Muscle layer of duodenum (tissue), 2 donors: ENCODE results near the gene MAB21L4.

Source experiments
- H3K27ac ChIP-seq: one replicate; pipeline ENCODE4 v1.7.0; 2013; ENCODE audit warnings: mild to moderate bottlenecking, low read length
- H3K27me3 ChIP-seq: one replicate; pipeline ENCODE4 v1.7.0; 2013; ENCODE audit warnings: low read depth, mild to moderate bottlenecking, control low read depth, low read length
- H3K36me3 ChIP-seq, 2 donors: one replicate each; pipeline ENCODE4 v1.7.0; 2013; ENCODE audit warnings: low read length in 2 of 2, control low read depth in 1 of 2, mild to moderate bottlenecking in 1 of 2; ENCODE audit not compliant: insufficient read depth in 2 of 2, control insufficient read depth in 1 of 2
- H3K4me1 ChIP-seq, 2 donors: one replicate each; pipeline ENCODE4 v1.7.0; 2013; ENCODE audit warnings: low read length in 2 of 2, mild to moderate bottlenecking in 2 of 2, control low read depth in 1 of 2, moderate library complexity in 1 of 2; ENCODE audit not compliant: insufficient read depth in 2 of 2, control insufficient read depth in 1 of 2
- H3K4me3 ChIP-seq, 2 donors: one replicate each; pipeline ENCODE4 v1.7.0; 2013; ENCODE audit warnings: low read length in 2 of 2, low read depth in 1 of 2, mild to moderate bottlenecking in 1 of 2
- H3K9me3 ChIP-seq, 2 donors: one replicate each; pipeline ENCODE4 v1.7.0; 2013; ENCODE audit warnings: low read length in 2 of 2, control low read depth in 1 of 2, mild to moderate bottlenecking in 1 of 2; ENCODE audit not compliant: control insufficient read depth in 1 of 2
- donor health status: healthy.

Gene MAB21L4

GRCh38 chr2:240930631-240931318 is 34.8 kb upstream of the MAB21L4 start:
- Histone ChIP-seq H3K27me3 (no peaks in the 10 kb centered on the region), H3K4me3 (no peak overlapping the region), H3K27ac (no peak overlapping the region), H3K9me3 (no peaks in the 10 kb centered on the region), H3K4me1 (no peaks in the 10 kb centered on the region), H3K36me3 (no peaks in the 10 kb centered on the region)

GRCh38 chr2:240930096-240930630 is 34.2 kb upstream of the MAB21L4 start:
- H3K36me3 ChIP-seq = no peaks in the 10 kb centered on the region
- H3K9me3 ChIP-seq = no peaks in the 10 kb centered on the region
- H3K4me3 ChIP-seq = no peak overlapping the region
- no peaks in the 10 kb centered on the region for H3K4me1 ChIP-seq
- H3K27me3 ChIP-seq = no peaks in the 10 kb centered on the region
- no peak overlapping the region for H3K27ac ChIP-seq

- no peak overlapping the region for H3K27ac ChIP-seq
- H3K36me3 ChIP-seq = no peaks in the 10 kb centered on the region
- H3K9me3 ChIP-seq = no peaks in the 10 kb centered on the region
- no peak overlapping the region for H3K4me3 ChIP-seq
- no peaks in the 10 kb centered on the region for H3K27me3 ChIP-seq
- no peaks in the 10 kb centered on the region for H3K4me1 ChIP-seq
Measured at GRCh38 chr2:240929364-240930095, 33.6 kb upstream of the MAB21L4 start.

- H3K4me3 ChIP-seq = no peak overlapping the region
- no peaks in the 10 kb centered on the region for H3K27me3 ChIP-seq
- no peak overlapping the region for H3K27ac ChIP-seq
- no peaks in the 10 kb centered on the region for H3K36me3 ChIP-seq
- no peaks in the 10 kb centered on the region for H3K4me1 ChIP-seq
- no peaks in the 10 kb centered on the region for H3K9me3 ChIP-seq
Measured at GRCh38 chr2:240928476-240929363, 32.8 kb upstream of the MAB21L4 start.

DNA sequence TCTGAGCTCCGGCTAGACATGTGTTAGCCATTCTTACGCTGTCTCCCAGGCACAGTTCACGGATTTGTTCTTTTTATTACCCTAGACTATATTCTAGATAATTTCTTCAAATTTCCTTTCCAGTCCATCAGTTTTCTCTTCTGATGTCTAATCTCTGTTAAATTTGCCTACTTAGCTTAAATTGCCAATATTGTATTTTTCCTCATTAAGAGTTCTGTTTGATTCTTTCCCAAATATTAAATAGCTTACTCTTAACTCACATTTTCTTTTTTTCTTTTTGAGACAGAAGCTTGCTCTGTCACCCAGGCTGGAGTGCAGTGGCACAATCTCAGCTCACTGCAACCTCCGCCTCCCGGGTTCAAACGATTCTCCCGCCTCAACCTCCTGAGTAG is 31.4 kb upstream of the MAB21L4 start:
- no peaks in the 10 kb centered on the region for H3K36me3 ChIP-seq
- no peaks in the 10 kb centered on the region for H3K4me1 ChIP-seq
- no peak overlapping the region for H3K27ac ChIP-seq
- H3K9me3 ChIP-seq = no peaks in the 10 kb centered on the region
- no peaks in the 10 kb centered on the region for H3K27me3 ChIP-seq
- peak overlapping the region; percentile 35 to 52 for H3K4me3 ChIP-seq

DNA sequence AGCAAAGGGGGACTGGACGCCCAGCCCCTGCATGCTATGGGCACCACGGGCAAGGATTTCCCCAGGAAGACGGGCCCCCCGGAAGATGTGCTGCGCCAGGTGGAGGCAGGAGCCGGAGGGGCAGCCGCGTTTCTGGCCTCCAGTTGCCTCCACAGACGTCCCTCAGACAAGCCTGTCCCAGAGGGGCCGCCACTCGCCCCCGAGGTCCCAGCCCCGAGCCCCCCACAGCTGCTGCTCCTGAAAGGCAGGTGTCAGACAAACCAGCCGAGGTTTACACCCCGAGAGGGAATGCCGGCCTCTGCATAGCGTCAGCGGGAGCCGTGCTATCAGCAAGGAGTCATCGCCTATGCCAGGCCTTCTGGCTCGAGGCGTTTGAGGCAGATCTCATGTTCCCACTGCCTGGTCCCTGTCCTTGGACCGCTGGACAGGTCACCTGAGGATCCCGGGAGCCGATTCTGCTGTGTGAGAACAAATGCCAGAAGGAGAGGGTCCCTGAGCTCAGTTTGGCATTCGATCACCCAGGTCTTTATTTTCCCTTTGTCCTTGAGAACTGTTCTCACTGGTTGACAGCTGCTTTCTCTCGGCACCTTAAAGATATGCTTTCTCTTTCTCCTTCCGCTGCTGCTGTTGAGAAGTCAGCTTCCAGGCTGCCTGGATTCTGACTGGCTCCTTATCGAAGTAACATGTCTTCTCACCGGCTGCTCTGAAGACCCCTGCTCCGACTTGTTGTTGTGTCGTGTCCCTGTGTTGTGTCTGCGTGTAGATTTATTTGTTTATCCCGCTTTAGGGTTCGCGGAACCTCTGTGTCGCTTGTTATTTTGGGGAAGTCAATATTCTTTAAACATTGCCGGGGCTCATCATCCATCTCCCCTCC is 30.8 kb upstream of the MAB21L4 start:
- H3K27me3 ChIP-seq = no peaks in the 10 kb centered on the region
- H3K4me1 ChIP-seq = no peaks in the 10 kb centered on the region
- no peaks in the 10 kb centered on the region for H3K9me3 ChIP-seq
- no peak overlapping the region for H3K27ac ChIP-seq
- H3K36me3 ChIP-seq = no peaks in the 10 kb centered on the region
- H3K4me3 ChIP-seq = peak overlapping the region; percentile 35 to 52

- no peaks in the 10 kb centered on the region for H3K27me3 ChIP-seq
- H3K36me3 ChIP-seq = no peaks in the 10 kb centered on the region
- no peak overlapping the region for H3K4me3 ChIP-seq
- H3K9me3 ChIP-seq = no peaks in the 10 kb centered on the region
- H3K27ac ChIP-seq = no peak overlapping the region
- H3K4me1 ChIP-seq = no peaks in the 10 kb centered on the region
Measured at GRCh38 chr2:240925568-240926515, 29.9 kb upstream of the MAB21L4 start.

GRCh38 chr2:240925191-240925567 is 29.2 kb upstream of the MAB21L4 start:
- H3K36me3 ChIP-seq = no peaks in the 10 kb centered on the region
- no peak overlapping the region for H3K4me3 ChIP-seq
- H3K4me1 ChIP-seq = no peaks in the 10 kb centered on the region
- H3K9me3 ChIP-seq = no peaks in the 10 kb centered on the region
- no peaks in the 10 kb centered on the region for H3K27me3 ChIP-seq
- H3K27ac ChIP-seq = no peak overlapping the region

GRCh38 chr2:240922982-240923537 is 27.1 kb upstream of the MAB21L4 start:
- H3K4me3 ChIP-seq = no peak overlapping the region
- no peaks in the 10 kb centered on the region for H3K4me1 ChIP-seq
- H3K27ac ChIP-seq = no peak overlapping the region
- H3K27me3 ChIP-seq = no peaks in the 10 kb centered on the region
- H3K9me3 ChIP-seq = no peaks in the 10 kb centered on the region
- H3K36me3 ChIP-seq = no peaks in the 10 kb centered on the region
